Testis (tissue), 3 donors: Measurements from ENCODE around the gene C19orf53. TPM values are rescaled to one million over a fixed set of nuclear protein-coding genes. Genes with fewer than 3 reads are reported as not detected.
"Not testable (repeated sequence)": the region's sequence is repeated elsewhere in the genome, so short reads cannot be mapped to it uniquely, and the experiment has no call there.

Experiments used
- DNase-seq: peaks from one replicate; pipeline ENCODE4 v3.0.0-alpha.2; 2019
- H3K27ac ChIP-seq, 2 donors: fragments of 200-600 bp; sonication (generic); one replicate each; pipeline ENCODE4 v1.5.1; 2019
- H3K27me3 ChIP-seq: fragments of 200-600 bp; sonication (generic); one replicate; pipeline ENCODE4 v1.5.1; 2019
- H3K36me3 ChIP-seq: fragments of 200-600 bp; sonication (generic); one replicate; pipeline ENCODE4 v1.5.1; 2017; ENCODE audit warnings: low read depth; ENCODE audit errors: missing control alignments
- H3K4me1 ChIP-seq: fragments of 200-600 bp; sonication (generic); one replicate; pipeline ENCODE4 v1.5.1; 2019
- H3K4me3 ChIP-seq, 2 donors: fragments of 200-600 bp; sonication (generic); one replicate each; pipeline ENCODE4 v1.5.1; 2017 to 2019
- H3K9me3 ChIP-seq: fragments of 200-600 bp; sonication (generic); one replicate; pipeline ENCODE4 v1.5.1; 2017
- CTCF ChIP-seq, 3 experiments: fragments of 450-650 bp in 2 of 3; fragments of 200-600 bp in 1 of 3; sonication (generic) in 1 of 3; IDR thresholded peaks; one replicate each; pipeline ENCODE4 v1.5.1; 2016 to 2019; ENCODE audit warnings: antibody characterized with exemption in 3 of 3, mild to moderate bottlenecking in 2 of 3, moderate library complexity in 1 of 3
- POLR2A ChIP-seq: fragments of 450-650 bp; IDR thresholded peaks from one replicate; pipeline ENCODE4 v1.6.1; 2017; ENCODE audit warnings: antibody characterized with exemption, mild to moderate bottlenecking, moderate library complexity
- WGBS, 2 donors: methylation state at CpG; one replicate each; pipeline ENCODE4 v1.1.5; 2018; 5-methylcytosine and 5-hydroxymethylcytosine counted together
- intact Hi-C: fragments of 100-400 bp; cut with DNase I; formaldehyde crosslinking; loops from one replicate; pipeline ENCODE4 v1.15.1; 2023; ENCODE audit warnings: low total_unique reads
- polyA plus RNA-seq: library from polyadenylated mRNA; stranded (reverse); fragments of 350-450 nt; fragmentation: Illumina TruSeq; extraction: RNeasy Lipid Tissue Mini Kit (QIAGEN cat#74804); gene quantifications from one replicate; pipeline ENCODE4 v1.2.3, GENCODE V29; 2014; ENCODE audit warnings: low read depth, low replicate concordance; ENCODE audit not compliant: insufficient read depth
- total RNA-seq, 2 donors: library from RNA; depleted of rRNA; stranded (reverse); fragments of >200 nt; gene quantifications; one replicate each; pipeline ENCODE4 v1.2.3, GENCODE V29; 2016

C19orf53 gene
- total and polyA plus RNA-seq, 3 donors from 2014 or later = 114 to 137 (median 128) TPM

- WGBS, 2 donors = 83 to 92% methylated on average over 1 of the region's 1 CpG
- TF ChIP-seq CTCF (IDR thresholded peaks at IDR 0.05) = no peak
- TF ChIP-seq POLR2A = no peak
These were observed 31.5 kb upstream of the C19orf53 start for GRCh38 chr19:13742756-13743155.

DNA sequence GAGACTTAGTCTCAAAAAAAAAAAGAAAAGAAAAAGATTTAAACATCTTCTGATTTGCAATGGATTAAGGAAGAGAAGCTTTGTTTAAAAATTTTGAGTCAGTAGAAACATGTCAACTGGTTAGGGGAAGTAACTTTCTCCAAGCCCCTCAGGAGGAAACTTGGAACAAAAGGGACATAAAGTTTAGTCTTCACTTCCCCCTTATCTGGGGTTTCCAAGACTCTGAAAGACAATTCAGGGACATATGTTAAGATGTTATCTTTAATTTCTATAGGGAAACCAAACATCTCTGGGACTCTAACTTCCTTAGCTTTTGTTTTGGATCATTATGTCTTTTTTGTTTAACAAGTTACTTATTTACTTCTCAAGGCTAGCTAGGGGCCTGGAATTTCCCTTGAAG, 30.1 kb upstream of the C19orf53 start:
- DNase-seq = no peak
- Histone ChIP-seq H3K36me3 (no peaks in the 10 kb centered on the region), H3K4me3 (no peak overlapping the region), H3K4me1 (peaks cover 12% of the 10 kb centered on the region), H3K27ac (no peak overlapping the region), H3K9me3 (no peaks in the 10 kb centered on the region), H3K27me3 (no peaks in the 10 kb centered on the region)
- intact Hi-C loops = no loop called here
- TF ChIP-seq POLR2A = no peak
- TF ChIP-seq CTCF (IDR thresholded peaks at IDR 0.05) = no peak

More at GRCh38 chr19:13742756-13743155, 31.5 kb upstream of the C19orf53 start:
- no peak overlapping the region for H3K4me3 ChIP-seq
- no peak for DNase-seq
- intact Hi-C loops = no loop called here
- H3K27me3 ChIP-seq = no peaks in the 10 kb centered on the region
- no peak overlapping the region for H3K27ac ChIP-seq
- no peaks in the 10 kb centered on the region for H3K36me3 ChIP-seq
- H3K4me1 ChIP-seq = peaks cover 3% of the 10 kb centered on the region
- no peaks in the 10 kb centered on the region for H3K9me3 ChIP-seq

DNA sequence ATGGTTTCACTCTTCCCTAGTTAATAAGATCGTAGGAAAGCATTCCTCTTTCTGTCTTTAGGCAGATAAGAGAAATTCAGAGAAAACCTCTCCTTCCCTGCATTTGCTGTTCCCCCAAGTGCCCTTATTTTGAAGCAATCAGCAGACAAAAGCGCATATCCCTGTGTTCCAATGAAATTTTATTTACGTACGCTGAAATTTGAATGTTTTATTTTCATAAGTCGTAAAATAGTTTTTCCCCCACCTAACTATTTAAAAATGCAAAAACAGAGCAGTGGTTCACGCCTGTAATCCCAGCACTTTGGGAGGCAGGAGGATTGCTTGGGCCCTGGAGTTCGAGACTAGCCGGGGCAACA, 27.2 kb upstream of the C19orf53 start:
- intact Hi-C loops = no loop called here

GRCh38 chr19:13748169-13748828, 26.0 kb upstream of the C19orf53 start:
- TF ChIP-seq POLR2A (no peak), CTCF (IDR thresholded peaks at IDR 0.05) (no peak)
- Histone ChIP-seq H3K4me1 (peaks cover 14% of the 10 kb centered on the region), H3K27me3 (no peaks in the 10 kb centered on the region), H3K36me3 (no peaks in the 10 kb centered on the region), H3K4me3 (peak overlapping the region; percentile 70 to 81), H3K9me3 (no peaks in the 10 kb centered on the region), H3K27ac (peak overlapping the region; percentile 64 to 72)
- no peak for DNase-seq
- 0 to 1% methylated on average over 24 to 25 of the region's 25 CpGs for WGBS, 2 donors
- intact Hi-C loops = no loop called here

More for the DNA sequence above, 27.2 kb upstream of the C19orf53 start:
- Histone ChIP-seq H3K27me3 (no peaks in the 10 kb centered on the region), H3K27ac (no peak overlapping the region), H3K4me3 (peak overlapping the region; percentile 70 to 81), H3K9me3 (no peaks in the 10 kb centered on the region), H3K4me1 (peaks cover 14% of the 10 kb centered on the region), H3K36me3 (no peaks in the 10 kb centered on the region)
- no peak for TF ChIP-seq POLR2A
- TF ChIP-seq CTCF (IDR thresholded peaks at IDR 0.05) = no peak
- no peak for DNase-seq
- 50 to 66% methylated on average over 8 of the region's 8 CpGs for WGBS, 2 donors

DNA sequence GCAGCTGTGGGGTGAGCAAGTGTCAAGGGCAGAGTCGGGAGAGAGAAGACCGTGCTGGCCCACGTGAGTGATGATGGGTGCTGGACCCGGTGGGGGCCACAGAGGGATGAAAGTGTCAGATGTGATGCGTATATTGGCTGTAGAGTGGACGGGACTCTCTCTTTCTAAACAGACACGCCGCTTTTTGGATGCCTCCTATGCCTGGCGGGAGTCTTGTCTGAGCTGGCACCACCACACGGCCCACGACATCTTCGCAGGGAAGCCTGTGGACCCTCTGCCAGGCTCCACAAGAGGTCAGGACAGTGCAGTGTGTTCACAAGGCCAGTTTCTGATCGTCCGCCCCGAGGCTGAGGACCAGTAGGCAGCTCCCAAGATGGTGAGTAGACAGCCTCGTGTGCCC, 22.8 kb upstream of the C19orf53 start:
- H3K36me3 ChIP-seq = no peaks in the 10 kb centered on the region
- 81 to 83% methylated on average over 7 to 16 of the region's 16 CpGs for WGBS, 2 donors
- H3K4me3 ChIP-seq = no peak overlapping the region
- H3K4me1 ChIP-seq = peaks cover 14% of the 10 kb centered on the region
- no peaks in the 10 kb centered on the region for H3K9me3 ChIP-seq
- no peak overlapping the region for H3K27ac ChIP-seq
- no peak for TF ChIP-seq POLR2A
- TF ChIP-seq CTCF (IDR thresholded peaks at IDR 0.05) = no peak
- no peak for DNase-seq
- no peaks in the 10 kb centered on the region for H3K27me3 ChIP-seq
- intact Hi-C loops = no loop called here

- H3K9me3 ChIP-seq, H3K4me3 ChIP-seq, H3K27me3 ChIP-seq, intact Hi-C loops, DNase-seq, H3K36me3 ChIP-seq, H3K27ac ChIP-seq, H3K4me1 ChIP-seq: not testable (repeated sequence)
- WGBS, 2 donors = 90 to 91% methylated on average over 7 of the region's 7 CpGs
These were observed 20.6 kb upstream of the C19orf53 start for GRCh38 chr19:13753622-13754021.
